ENCODE results near the gene RNF31.

RNF31 gene

DNA sequence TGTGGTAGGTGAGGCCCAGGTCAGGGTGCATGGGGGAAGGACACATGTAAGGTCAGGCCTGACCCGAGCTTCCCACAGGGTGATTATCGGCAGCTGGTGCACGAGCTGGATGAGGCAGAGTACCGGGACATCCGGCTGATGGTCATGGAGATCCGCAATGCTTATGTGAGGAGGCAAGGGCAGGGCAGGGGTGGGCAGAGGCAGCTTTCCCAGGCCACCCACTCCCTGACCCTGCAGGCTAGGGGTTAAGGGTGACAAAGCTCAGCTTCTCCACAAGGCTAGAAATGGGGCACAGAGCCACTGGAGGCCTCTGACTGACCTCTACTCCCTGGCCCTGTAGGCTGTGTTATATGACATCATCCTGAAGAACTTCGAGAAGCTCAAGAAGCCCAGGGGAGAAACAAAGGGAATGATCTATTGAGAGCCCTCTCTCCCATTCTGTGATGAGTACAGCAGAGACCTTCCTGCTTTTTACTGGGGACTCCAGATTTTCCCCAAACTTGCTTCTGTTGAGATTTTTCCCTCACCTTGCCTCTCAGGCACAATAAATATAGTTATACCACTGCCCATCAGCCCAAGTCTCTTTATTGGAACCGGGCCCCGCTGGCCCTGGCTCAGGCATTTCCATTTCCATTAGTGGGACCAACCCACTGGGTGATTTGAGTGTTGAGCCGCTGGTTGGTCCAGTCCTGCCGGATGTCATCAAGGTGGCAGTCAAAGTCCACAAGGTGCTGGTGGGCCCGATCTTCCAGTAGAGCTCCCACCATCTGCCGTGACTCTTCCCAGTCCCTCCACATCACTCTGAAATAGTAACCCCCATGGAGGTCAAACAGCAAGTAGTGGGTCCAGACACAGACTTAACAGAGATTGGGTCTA is 8.7 kb upstream of the RNF31 start:
- no peak for DNase-seq

DNA sequence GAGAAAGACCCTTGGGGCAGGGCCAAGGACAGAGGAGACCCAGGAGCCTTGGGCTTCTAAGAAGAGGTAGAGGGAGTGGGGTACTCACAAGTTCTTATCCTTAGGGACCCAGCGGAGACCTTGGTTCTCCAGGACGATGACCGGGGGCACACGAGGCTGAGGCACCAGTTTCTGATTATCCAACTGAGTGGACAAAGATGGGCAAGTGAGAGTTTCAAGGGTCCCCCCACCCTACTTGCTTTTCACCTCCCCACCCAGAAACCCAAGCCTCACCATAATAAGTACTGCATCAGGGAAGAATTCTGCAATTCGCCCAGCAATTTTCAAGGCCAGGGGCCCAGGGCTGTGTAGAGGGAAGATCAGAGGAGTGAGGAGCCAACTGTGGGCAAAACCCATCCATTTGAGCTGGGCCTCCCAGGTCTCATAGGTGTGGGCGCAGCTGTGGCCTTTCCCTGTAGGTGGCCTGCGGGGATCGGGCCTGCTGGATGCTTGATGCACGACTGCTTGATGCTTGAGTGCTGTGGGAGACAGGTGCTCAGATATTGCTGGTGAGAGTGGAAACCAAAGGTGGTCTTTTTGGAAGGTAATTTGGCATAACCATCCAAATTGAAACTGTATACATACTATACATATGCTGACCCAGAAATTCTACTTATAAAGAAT is 7.9 kb upstream of the RNF31 start:
- no peak for DNase-seq

DNA sequence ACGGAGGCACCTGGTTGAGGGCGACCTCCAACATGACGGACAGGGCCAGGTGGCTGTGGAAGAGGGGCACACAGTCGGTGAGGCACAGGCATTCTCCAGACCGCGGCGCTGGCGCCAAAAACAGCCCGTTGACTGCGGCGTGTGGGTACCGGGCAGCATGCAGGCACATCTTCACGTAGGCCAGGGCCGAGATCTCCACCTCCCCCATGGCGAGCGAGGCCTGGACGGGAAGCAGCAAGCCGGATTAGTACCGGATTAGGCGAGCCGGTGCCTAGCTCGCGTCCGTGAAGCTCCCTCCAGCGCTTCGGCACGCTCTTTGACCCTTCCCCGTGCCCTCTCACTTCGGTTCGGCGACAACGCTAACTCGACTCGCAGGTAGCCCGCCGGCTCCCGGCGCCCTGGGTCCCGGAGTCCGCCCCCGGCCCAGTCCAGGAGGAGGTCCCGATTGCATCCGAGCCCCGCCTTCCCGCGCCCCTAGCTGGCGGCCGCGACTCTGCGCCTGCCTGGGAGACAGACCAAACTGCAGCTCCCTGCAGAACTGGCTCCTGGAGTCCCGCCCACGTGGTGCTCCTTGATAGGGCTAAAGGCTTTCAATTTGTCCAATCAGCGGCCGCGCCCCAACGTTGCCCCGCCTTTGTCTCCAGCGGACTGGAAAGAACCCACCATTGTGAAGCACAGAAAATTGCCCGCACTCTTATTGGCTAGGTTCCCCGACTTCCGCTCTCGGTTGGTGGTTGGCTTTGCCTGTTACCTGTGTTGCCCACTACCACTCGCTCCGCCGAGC is 6.0 kb upstream of the RNF31 start, which contains the start of gene EMC9:
Gene EMC9 (minus strand): TSS at position 495 of the 784 bp plus-strand sequence. CDS start 287 bp downstream, at position 208.
- peak; percentile 99 for DNase-seq

- DNase-seq: no peak
These were observed 3.8 kb upstream of the RNF31 start for GRCh38 chr14:24143511-24143910.

GRCh38 chr14:24144451-24144850 is 2.8 kb upstream of the RNF31 start:
- no peak for DNase-seq

- DNase-seq: no peak
These were observed 2.1 kb upstream of the RNF31 start for GRCh38 chr14:24145219-24145618.

DNA sequence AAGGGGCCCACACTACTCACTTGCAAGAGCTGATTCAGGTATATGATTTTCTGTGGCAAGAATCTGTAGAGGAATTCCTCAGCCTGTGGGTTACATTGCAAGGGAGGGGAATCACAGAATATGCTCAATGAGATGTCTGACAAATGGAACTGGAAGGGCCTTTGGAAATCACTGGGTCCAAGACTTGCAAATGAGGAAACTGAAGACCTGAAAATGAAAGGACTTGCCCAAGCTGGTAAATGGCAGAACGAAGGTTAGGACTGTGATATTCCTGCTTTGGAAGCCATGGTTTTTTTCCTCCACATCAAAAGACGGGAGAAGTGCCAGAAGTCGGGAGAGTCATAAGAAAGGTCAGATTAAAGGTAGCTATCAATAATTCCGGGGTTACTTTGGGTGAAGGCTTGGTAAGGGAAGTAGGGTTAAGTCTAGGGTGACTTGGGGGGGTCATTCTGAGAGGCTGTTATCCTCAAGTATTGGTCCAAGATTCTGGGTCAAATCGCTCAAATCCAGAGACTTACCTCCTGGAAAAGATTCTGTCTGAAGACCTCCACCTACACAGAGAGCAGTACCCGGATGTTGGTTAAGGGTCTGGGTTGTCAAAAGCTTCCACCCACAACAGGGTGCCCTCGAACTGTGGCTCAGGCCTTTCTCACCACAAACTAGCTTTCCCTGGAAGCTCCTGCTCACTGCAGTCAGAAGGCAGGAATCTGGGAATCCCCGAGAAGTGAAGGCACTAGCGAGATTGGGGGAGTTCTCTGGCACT is 1.4 kb upstream of the RNF31 start:
- DNase-seq: peak; percentile 59

DNA sequence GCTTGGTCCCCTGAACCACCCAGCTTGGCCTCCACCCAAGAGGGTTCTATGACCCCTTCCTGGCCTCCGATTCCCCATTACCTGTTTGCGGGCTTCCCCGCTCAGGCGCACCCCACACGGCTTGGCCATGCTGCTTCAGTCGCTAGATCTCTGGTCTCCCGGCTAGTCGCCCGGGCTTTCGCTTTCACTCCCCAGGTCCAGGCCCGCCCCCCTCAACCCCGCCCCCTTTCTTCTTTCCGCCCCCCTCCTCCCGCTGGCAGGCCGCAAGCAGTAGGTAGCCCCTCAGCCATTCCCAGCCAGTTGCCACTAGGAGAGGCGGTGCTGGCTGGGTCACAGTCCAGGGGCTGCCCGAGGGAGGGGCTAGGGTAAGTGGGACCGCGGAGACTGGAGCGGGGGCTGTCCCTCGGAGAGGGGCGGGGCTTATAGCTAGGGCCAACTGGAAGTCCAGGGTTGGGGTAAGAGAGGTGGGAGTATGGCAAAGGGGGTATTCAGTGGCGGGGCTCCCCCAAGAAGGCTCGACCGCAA is 783 bp upstream of the RNF31 start, which contains the start of gene PSME2:
Gene PSME2 (minus strand): TSS at position 158 of the 525 bp plus-strand sequence. CDS start 29 bp downstream, at position 129.
- DNase-seq: peak; percentile 97

GRCh38 chr14:24147761-24148428 is 597 bp downstream of the RNF31 start:
- DNase-seq: peak; percentile 48

- no peak for DNase-seq
These were observed 2.1 kb downstream of the RNF31 start for GRCh38 chr14:24149302-24149969.

DNA sequence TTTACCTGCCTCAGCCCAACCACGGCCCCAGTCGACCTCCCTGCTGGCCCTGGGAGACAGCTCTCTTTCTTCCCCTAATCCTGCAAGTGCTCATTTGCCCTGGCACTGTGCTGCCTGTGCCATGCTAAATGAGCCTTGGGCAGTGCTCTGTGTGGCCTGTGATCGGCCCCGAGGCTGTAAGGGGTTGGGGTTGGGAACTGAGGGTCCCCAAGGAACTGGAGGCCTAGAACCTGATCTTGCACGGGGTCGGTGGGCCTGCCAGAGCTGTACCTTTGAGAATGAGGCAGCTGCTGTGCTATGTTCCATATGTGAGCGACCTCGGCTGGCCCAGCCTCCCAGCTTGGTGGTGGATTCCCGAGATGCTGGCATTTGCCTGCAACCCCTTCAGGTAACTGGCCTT is 2.8 kb downstream of the RNF31 start:
- DNase-seq: no peak

DNA sequence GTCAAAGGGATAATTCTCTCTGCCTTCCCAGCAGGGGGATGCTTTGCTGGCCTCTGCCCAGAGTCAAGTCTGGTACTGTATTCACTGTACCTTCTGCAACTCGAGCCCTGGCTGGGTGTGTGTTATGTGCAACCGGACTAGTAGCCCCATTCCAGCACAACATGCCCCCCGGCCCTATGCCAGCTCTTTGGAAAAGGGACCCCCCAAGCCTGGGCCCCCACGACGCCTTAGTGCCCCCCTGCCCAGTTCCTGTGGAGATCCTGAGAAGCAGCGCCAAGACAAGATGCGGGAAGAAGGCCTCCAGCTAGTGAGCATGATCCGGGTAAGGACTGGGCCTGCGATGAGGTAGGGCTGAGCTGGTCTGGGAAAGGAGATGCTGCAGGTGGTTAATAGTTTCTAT is 3.3 kb downstream of the RNF31 start:
- no peak for DNase-seq

GRCh38 chr14:24150993-24151392 is 3.7 kb downstream of the RNF31 start:
- no peak for DNase-seq

GRCh38 chr14:24151404-24152080 is 4.2 kb downstream of the RNF31 start:
- no peak for DNase-seq

GRCh38 chr14:24155100-24155499 is 7.8 kb downstream of the RNF31 start:
- DNase-seq: no peak

DNA sequence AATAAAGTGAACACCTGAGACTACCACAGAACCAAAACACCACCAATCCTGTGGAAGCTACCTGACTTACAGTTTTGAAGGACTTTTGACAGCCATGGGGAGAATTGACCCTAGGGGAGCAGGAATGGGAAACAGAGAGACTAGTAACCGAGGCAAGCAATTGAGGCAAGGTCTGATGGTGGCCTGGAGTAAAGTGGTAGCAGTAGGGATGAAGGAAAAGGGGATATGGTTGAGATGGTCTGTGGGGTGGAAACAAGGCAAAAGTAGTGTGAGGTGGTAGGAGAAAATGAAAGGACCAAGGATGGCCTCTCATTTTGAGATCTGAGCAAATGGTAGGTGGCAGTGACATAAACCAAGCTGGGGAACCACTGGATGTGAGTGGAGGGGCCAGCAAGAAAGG is 9.5 kb downstream of the RNF31 start:
- no peak for DNase-seq

- DNase-seq: no peak
These were observed 10.0 kb downstream of the RNF31 start for GRCh38 chr14:24157331-24157730.

DNA sequence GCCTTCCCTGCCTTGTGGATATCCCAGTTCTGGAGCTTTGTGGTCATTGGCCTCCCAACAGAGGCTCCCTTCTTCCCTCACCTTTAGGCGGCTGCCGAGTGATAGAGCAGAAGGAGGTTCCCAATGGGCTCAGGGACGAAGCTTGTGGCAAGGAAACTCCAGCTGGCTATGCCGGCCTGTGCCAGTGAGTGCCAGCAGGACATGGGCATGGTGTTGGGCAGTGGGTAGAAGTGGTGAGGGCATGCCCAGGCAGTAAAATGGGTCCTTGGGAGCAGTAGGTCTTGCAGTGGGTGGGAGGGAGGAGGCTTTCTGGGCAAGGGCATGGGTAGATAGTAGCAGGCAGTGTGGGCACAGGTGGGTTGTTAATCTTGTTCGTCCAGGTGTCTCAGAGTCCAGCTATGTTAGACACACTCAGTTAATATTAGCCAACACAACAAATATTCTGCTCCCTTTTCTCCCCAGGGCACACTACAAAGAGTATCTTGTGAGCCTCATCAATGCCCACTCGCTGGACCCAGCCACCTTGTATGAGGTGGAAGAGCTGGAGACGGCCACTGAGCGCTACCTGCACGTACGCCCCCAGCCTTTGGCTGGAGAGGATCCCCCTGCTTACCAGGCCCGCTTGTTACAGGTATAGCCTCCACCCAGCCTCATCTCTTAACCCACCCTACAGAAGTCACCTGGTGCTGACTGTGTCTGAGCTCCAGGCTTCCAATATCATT is 12.6 kb downstream of the RNF31 start:
- no peak for DNase-seq

- no peak for DNase-seq
These were observed 13.2 kb downstream of the RNF31 start for GRCh38 chr14:24160499-24160849.
